Stimulated activated CD4-positive, alpha-beta T cell treated with anti-CD3 and anti-CD28 coated beads, Interleukin-4, amount 100 ng/mL, for 24 hours (primary cell): Measurements from ENCODE around the gene AGTRAP.

Experiments
- DNase-seq: peaks from one replicate; pipeline ENCODE4 v3.0.0-alpha.2; 2020

The AGTRAP gene

DNA sequence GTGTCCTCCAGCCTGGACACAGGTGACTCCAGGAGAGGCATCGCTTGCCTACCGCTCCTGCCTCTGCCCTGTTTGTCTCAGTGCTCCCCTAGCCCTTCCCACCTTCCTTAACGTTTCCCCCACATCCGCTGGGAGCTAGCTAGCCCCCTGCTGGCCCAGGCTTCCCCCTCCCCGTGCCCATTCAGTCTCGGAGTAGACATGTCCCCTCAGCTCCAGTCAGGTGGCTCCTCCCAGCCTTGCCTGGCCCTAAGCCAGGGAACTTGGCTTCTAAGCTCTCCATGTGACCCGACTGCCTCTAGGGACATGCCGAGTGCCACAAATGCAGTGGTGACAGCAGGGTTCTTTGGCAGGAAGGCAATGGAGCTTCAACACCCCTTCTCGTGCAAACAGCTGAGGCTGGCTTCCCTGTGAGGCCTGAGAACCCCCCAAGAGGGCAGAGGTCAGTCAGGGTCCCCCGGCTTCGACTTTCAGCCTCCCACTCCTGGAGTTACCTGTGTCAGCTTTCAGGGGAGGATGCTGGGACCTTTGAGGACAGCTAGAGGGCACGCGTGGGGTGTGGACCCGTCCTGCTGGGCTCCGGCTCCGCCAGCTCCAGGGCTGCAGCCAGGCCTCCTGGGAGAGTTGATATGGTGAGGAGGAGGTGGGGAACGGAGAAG is 28.2 kb upstream of the AGTRAP start:
- DNase-seq = no peak

- no peak for DNase-seq
Observed at GRCh38 chr1:11708554-11709350, 27.2 kb upstream of the AGTRAP start.

GRCh38 chr1:11711490-11711889 is 24.4 kb upstream of the AGTRAP start:
- DNase-seq = no peak

DNA sequence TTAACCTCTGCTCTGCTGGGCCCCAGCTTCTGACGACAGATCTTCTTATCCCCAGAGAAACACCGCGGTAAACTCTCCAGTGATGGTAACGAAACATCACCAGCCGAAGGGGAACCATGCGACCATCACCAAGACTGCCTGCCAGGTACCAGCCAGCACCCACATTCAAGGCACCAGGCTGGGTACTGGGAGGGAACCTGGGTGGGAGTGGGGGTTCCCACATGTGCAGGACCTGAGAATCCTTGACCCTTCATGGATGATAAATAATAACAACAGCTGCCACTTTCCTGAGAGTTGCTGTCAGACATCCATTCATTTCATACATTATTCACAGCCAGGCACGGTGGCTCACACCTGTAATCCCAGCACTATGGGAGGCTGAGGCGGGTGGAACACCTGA is 23.7 kb upstream of the AGTRAP start:
- no peak for DNase-seq

DNA sequence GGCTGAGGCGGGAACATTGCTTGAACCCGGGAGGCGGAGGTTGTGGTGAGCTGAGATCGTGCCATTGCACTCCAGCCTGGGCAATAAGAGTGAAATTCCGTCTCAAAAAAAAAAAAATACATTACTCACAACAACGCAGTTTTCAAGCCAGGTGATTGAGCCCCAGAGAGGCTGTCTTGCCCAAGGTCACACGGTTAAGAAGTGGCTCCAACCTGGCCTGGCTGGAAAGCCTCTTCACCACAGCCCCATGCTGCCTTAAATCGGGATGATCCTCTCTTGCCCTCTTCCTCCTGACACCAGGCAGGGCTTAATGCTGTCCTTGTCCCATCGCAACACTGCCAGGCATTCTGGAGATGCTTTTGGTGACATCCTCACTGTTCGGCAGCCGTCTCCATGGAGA is 22.8 kb upstream of the AGTRAP start:
- DNase-seq = no peak

DNA sequence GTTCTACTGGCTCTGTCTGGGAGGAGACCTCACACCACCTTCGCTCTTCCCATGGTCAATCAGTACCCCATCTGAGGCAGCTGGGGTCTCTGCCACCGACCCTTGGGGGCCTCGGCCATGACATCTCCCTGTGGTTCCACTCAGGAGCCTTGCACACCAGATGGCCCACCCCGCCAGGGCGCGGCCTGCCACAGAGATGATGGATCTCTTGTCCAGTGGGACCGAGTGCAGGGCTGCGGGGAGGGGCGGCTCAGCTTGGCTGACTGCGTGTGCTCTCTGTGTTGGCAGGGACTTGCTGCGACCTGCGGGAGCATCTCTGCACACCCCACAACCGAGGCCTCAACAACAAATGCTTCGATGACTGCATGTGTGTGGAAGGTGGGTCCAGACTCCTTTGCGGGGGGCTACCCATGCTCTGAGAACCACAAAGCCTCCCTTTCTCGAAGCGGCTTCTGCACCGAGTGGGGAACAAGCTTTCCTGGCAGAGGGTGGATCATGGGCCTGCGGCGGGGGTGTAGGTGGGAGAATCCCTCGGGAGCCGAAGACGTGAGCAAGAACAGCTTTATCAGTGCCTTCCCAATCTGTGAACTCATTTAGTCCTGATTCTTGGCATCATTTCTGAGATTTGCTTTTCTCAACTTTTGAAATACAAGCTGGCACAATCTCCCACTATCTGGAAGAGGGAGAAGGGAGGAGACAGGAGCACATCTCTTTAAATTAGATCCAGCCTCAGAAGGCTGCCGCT is 20.9 kb upstream of the AGTRAP start:
- DNase-seq = no peak

DNA sequence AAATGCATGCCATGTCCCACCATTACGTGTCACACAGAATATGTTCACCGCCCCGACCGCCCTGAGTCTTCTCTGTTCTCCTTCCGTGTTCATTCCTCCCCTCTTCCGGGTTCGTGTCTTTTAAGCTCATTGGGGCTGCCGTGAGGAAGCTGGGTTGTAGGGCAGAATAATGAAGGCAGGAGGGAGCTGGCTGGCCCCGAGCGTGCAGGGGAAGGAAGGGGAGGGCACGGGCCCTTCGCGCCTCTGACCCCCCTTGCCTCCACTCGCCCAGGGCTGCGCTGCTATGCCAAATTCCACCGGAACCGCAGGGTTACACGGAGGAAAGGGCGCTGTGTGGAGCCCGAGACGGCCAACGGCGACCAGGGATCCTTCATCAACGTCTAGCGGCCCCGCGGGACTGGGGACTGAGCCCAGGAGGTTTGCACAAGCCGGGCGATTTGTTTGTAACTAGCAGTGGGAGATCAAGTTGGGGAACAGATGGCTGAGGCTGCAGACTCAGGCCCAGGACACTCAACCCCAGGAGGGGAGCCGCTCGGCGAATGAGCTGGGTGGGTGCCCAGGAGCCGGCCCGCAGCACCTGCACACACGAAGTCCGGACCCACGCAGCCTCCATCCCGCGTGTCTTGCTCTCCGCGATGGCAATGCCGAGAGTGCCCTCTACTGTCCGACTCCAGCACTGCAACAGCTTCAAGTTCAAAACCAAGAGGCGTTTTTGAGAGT is 16.5 kb upstream of the AGTRAP start:
- peak; percentile 89 for DNase-seq

- DNase-seq = no peak
Observed at GRCh38 chr1:11720033-11720376, 15.9 kb upstream of the AGTRAP start.

GRCh38 chr1:11720525-11720924 is 15.4 kb upstream of the AGTRAP start:
- no peak for DNase-seq

DNA sequence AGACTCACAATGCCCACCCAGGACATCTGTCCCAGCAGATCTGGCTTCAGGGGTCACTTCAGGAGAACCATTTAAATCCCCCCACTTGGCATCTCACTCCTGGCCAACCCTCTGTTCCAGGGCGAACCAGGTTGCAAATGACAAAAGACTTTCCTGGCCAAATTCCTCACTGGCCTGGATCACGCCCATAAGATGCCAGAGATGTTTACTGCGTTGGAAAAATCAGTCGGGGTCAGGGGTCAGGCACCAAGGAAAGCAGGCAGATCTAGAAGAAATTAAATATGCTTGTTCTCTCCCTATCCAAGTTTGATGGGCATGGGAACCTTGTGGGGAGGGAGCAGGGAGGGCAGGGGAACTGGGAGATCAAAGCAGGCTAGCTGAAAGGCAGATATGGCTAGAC is 14.6 kb upstream of the AGTRAP start:
- no peak for DNase-seq

DNA sequence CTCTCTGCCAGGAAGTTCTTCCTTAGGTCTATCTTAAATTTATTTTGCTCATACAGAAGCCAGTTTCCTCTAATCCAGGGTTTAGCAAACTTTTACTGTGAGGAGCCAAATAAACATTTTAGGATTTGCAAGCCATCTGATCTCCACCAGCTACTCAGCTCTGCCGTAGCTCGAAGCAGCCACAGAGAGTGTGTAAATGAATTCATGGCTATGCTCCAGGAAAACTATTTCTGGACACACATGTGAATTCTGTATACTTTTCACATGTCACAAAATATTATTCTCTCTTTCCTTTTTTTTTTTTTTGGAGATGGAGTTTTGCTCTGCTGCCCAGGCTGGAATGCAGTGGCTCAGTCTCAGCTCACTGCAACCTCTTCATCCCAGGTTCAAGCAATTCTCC is 13.4 kb upstream of the AGTRAP start:
- DNase-seq = no peak

GRCh38 chr1:11725616-11726015 is 10.3 kb upstream of the AGTRAP start:
- no peak for DNase-seq

DNA sequence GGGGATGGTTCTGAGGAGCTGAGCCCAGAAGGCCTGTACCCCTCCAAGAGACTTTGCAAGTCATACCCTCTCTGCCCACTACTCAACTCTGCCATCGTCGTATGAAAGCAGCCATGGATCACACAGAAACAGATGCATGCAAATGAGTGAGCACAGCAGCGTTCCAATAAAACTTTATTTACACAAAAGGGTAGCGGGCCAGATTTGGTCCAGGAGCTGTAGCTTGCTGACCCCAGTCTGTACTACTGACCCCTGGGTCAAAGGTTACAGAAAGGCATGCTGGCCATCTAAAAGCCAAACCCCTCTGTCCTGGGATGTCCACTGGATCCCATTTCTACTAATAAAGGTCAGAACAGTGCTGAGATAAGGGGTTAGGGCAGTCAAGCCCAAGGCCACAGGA is 8.8 kb upstream of the AGTRAP start:
- no peak for DNase-seq

GRCh38 chr1:11728126-11728806 is 7.7 kb upstream of the AGTRAP start:
- DNase-seq = no peak

DNA sequence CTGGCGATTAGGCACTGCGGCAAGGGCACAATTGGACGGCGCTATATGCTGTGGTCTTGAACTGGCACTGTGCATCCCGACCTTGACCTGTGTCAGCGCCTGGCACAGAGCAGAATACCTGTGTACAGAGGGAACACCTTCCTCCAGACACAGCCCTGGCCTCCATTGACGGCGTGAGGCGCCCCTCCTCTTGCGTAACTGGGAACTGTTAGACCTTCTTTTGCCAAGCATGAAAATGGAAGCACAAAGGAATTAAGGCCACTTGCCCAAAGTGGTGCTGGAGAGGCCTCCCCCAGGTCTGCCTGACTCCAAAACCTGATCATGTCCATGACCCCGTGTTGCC is 6.8 kb upstream of the AGTRAP start:
- DNase-seq = no peak

DNA sequence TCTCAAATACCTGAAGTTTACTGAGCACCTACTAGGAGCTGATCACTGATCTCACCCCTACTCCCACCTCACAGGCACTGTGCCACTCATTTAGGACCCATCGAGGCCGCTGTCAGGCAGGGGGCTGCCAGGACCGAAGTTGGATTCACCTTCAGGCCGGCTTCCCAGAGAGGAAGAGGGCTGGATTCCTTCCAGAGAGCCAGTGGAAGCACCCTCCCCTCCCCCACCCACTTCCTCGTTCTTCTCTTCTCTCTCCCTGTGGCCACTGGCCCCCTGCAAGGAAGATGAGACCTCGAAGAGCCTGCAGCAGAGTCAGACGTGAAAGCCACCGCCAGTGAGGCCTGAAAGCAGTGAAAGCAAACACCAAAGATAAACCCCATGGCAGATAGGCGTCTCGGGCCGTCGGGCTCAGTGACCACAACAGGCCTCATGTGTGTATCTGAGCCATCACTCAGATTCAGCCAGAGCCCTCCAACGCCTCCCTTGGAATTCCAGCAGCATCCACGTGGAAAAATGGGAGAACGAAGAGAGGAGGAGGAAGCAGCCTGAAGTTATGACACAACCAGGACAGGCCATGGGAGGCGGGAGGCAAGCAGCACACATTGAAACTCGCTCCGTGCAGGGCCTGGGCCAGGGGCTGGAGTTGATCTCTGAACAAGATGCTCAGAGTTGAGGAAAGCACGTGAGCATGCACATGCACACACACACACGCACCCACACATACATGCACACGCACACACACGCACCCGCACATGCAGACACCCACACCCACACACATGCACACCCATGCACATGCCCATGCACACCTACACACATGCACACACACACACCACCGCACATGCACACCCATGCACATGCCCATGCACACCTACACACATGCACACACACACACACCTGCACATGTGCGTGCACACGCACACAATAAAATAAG is 6.2 kb upstream of the AGTRAP start:
- DNase-seq = peak; percentile 8

DNA sequence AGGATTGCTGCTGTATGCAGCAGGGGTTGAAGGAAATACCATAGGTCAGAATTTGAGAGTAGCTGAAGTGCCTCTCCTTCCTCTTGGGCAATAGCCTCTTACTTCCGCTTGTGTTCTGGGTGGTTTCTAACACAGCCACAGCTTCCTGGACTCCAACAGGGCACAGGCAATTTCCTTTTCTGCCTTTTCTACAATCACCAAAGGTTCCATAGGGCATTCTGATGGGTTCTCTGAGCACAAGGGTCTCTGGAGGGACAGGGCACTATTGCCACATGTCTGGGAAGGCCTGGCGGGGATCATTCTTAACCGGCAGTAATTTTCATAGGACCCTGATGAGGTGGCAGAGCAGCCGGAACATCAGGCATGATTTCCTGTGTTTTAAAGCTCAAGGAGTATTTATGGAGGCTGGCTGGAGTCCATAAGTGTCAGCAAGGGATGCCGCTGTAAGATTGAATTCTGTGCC is 5.5 kb upstream of the AGTRAP start:
- DNase-seq = peak; percentile 34

DNA sequence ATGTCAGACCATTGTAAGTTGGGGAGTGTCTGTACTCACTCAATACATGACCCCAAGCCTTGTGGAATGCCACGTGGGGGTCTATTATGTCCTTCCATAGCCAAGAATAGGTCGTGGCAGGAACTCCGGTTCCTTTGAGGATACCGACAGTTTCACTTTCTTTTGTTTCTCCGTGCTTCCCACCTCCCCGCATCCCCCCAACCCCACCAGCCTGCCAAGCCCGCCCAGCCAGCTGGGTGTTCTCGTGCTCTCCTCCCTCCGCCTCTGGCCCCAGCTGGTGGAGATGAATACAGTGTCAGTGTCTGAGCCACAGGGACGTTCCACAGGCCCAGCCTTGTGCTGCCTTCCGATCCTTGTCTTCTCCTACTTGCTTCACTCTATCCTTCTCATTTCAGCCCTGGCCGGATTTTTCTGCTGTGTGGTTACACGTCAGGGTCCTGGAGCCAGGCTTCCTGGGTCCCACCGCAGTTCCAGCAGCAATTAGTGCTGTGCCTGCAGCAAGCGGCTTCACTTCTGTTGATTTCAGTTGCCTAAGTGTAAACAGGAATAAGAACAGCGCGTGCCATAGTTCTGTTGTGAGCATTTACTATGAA is 4.1 kb upstream of the AGTRAP start:
- DNase-seq = no peak

GRCh38 chr1:11733306-11733705 is 2.6 kb upstream of the AGTRAP start:
- no peak for DNase-seq

DNA sequence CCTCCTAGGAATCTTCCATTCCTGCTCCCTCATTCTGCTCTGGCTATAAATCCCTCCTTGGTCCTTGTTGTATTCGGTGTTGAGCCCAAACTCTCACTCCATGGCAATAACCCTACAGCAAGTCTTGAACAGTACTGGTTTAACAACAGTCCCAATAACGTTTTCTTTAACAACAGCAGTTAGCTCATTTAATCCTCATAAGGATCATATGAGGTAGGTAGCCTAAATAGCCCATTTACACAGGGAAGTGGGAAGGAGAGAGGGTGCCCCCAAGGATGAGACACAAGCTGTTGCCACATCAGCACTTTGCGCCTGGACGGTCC is 444 bp upstream of the AGTRAP start:
- DNase-seq = no peak
